ENCODE results near the gene MED15. TPM values are rescaled to one million over a fixed set of nuclear protein-coding genes. Genes with fewer than 3 reads are reported as not detected.

The MED15 gene
- total and polyA plus RNA-seq, 2 experiments from 2014 or later: 29.2 to 43.5 TPM

- Histone ChIP-seq H3K4me2 (no peak overlapping the region), H3K79me2 (replicated peaks; ENCODE audit: insufficient read depth) (no peaks in the 10 kb centered on the region), H3K9me2 (ENCODE audit: insufficient read depth) (no peaks in the 10 kb centered on the region), H3K36me3 (ENCODE audit: insufficient read depth) (peaks cover 12% of the 10 kb centered on the region), H3K27ac (ENCODE audit: low read depth) (no peak overlapping the region), H3F3A (replicated peaks; ENCODE audit: low read depth) (no peaks in the 10 kb centered on the region), H3K4me3 (no peak overlapping the region), H3K27me3 (ENCODE audit: insufficient read depth) (no peaks in the 10 kb centered on the region), H2AFZ (no peak overlapping the region), H4K20me1 (replicated peaks; ENCODE audit: insufficient read depth) (peaks cover 17% of the 10 kb centered on the region), H3K4me1 (ENCODE audit: insufficient read depth) (no peaks in the 10 kb centered on the region)
- DNase-seq (ENCODE audit: low spot score) (no peak), ATAC-seq (no peak)
- H3K9me3 Mint-ChIP-seq: no peaks in the 10 kb centered on the region
- H3K27ac Mint-ChIP-seq: no peak overlapping the region
- no peaks in the 10 kb centered on the region for H3K27me3 Mint-ChIP-seq (ENCODE audit: insufficient read depth, low read depth, poor library complexity)
- H3K4me3 Mint-ChIP-seq: no peak overlapping the region
- TF ChIP-seq ETS1 (IDR thresholded peaks at IDR 0.05) (no peak), NANOG (IDR thresholded peaks at IDR 0.05; ENCODE audit: borderline replicate concordance) (no peak), EZH2phosphoT487 (IDR thresholded peaks at IDR 0.05; ENCODE audit: unreplicated experiment) (no peak), EZH2 (IDR thresholded peaks at IDR 0.05; ENCODE audit: low read depth, unreplicated experiment) (no peak), POLR2AphosphoS5 (IDR thresholded peaks at IDR 0.05; ENCODE audit: low read depth) (no peak), STAT1 (IDR thresholded peaks at IDR 0.05; ENCODE audit: unreplicated experiment) (no peak), CREB1 (CRISPR knock-in tag; IDR thresholded peaks at IDR 0.05; ENCODE audit: low read depth) (no peak), ZNF331 (CRISPR knock-in tag; IDR thresholded peaks at IDR 0.05; ENCODE audit: low read depth) (no peak)
- TF ChIP-seq, protein P1, sequence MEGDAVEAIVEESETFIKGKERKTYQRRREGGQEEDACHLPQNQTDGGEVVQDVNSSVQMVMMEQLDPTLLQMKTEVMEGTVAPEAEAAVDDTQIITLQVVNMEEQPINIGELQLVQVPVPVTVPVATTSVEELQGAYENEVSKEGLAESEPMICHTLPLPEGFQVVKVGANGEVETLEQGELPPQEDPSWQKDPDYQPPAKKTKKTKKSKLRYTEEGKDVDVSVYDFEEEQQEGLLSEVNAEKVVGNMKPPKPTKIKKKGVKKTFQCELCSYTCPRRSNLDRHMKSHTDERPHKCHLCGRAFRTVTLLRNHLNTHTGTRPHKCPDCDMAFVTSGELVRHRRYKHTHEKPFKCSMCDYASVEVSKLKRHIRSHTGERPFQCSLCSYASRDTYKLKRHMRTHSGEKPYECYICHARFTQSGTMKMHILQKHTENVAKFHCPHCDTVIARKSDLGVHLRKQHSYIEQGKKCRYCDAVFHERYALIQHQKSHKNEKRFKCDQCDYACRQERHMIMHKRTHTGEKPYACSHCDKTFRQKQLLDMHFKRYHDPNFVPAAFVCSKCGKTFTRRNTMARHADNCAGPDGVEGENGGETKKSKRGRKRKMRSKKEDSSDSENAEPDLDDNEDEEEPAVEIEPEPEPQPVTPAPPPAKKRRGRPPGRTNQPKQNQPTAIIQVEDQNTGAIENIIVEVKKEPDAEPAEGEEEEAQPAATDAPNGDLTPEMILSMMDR (conservative IDR thresholded peaks at IDR 0.05; ENCODE audit: low read depth in 2 of 2): no peak
- TF ChIP-seq, protein P2, sequence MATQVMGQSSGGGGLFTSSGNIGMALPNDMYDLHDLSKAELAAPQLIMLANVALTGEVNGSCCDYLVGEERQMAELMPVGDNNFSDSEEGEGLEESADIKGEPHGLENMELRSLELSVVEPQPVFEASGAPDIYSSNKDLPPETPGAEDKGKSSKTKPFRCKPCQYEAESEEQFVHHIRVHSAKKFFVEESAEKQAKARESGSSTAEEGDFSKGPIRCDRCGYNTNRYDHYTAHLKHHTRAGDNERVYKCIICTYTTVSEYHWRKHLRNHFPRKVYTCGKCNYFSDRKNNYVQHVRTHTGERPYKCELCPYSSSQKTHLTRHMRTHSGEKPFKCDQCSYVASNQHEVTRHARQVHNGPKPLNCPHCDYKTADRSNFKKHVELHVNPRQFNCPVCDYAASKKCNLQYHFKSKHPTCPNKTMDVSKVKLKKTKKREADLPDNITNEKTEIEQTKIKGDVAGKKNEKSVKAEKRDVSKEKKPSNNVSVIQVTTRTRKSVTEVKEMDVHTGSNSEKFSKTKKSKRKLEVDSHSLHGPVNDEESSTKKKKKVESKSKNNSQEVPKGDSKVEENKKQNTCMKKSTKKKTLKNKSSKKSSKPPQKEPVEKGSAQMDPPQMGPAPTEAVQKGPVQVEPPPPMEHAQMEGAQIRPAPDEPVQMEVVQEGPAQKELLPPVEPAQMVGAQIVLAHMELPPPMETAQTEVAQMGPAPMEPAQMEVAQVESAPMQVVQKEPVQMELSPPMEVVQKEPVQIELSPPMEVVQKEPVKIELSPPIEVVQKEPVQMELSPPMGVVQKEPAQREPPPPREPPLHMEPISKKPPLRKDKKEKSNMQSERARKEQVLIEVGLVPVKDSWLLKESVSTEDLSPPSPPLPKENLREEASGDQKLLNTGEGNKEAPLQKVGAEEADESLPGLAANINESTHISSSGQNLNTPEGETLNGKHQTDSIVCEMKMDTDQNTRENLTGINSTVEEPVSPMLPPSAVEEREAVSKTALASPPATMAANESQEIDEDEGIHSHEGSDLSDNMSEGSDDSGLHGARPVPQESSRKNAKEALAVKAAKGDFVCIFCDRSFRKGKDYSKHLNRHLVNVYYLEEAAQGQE (IDR thresholded peaks at IDR 0.05; ENCODE audit: unreplicated experiment): no peak
- H3K36me3 Mint-ChIP-seq (ENCODE audit: low read depth): peaks cover 53% of the 10 kb centered on the region
- no peaks in the 10 kb centered on the region for H3K4me1 Mint-ChIP-seq
Observed at GRCh38 chr22:20572132-20572802, 64.9 kb downstream of the MED15 start.
